Left renal cortex interstitium (tissue), 4 donors: ENCODE results near the gene ADARB2. TPM values are rescaled to one million over a fixed set of nuclear protein-coding genes. Genes with fewer than 3 reads are reported as not detected.
"Not testable (repeated sequence)": the region's sequence is repeated elsewhere in the genome, so short reads cannot be mapped to it uniquely, and the experiment has no call there.

Source experiments
- DNase-seq, 4 donors: peaks; one replicate each; pipeline ENCODE4 v3.0.0-alpha.2; 2013; ENCODE audit warnings: low read depth in 4 of 4, low spot score in 2 of 4, missing footprints in 1 of 4
- polyA plus RNA-seq, 4 donors: library from polyadenylated mRNA; unstranded; fragments of 120-200 nt; gene quantifications; one replicate each; pipeline ENCODE4 v1.2.1, GENCODE V29; 2013; ENCODE audit not compliant: insufficient read length in 4 of 4

ADARB2 gene
- polyA plus RNA-seq, 4 donors: 1.2 to 2.0 (median 1.3) TPM

DNA sequence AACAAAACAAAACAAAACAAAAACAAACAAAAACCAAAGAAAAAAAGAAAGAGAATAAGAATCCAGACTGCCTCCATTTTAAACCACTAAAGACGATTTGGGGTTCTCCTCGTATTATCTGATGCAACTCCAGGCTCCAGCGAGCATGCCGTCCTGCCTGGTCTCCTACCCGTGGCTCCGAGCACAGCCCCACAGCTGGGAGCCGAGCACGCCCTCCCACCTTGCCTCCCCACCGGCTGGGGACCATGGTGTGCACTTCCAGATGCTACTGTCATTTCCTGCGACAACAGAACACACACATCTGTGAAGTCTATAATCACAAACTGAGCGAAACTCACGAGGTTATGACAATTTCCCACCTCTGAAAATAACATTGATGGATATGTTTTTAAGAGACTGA, 113.1 kb downstream of the ADARB2 start:
- DNase-seq: no peak

DNA sequence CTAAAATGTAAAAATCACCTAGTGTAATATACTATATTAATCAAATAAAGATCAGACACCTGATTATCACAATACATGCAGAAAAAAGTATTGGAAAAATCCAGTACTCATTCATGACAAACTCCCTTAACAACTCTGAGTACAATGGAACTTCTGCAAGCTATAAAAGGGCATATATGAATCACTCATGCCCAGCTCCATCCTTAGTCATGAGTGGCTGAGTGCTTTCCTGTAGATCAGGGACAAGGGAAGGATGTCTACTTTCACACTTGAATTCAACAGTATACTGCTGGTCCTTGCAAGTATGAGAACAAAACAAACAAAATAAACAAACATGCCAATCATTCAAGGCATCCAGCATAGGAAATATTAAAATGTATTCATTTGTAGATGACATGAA, 116.5 kb downstream of the ADARB2 start:
- no peak for DNase-seq

GRCh38 chr10:1617376-1618317, 119.7 kb downstream of the ADARB2 start:
- DNase-seq: not testable (repeated sequence)

GRCh38 chr10:1616701-1617100, 120.6 kb downstream of the ADARB2 start:
- not testable (repeated sequence) for DNase-seq

DNA sequence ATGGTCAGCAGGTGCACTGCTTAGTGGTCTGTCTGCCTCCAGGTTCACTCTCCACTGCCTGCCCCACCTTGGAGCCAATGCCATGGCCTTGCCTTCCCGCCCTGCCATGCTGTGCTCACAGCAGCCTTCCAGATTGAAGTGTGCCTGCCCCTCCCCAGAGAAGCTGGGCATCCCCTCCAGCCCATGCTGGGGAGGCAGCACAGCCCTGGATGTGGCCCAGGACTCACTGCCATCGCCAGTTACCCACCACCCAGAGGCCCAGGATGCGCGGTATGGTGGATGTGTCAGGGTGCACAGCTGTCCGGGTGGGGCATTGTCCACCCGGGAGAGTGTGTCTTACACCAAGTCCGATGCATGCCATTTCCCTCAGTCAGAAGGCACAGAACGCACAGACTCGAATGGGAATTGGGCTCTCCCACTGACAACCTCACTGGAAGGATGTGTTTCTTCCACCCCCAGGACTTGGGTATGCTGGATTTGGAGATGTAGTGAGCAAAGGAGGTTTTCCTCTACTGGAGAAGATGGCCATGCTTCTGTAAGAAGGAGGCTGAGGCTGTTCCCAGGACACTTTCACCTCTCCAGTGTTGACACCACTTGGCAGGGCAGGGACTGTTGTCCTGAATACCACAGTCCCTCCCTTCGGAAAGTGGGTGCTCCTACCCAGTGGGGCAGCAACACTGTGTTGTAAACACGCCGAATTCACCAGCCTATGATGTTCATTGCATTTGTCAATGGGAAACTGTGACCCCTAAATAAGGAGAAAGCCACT, 122.0 kb downstream of the ADARB2 start:
- DNase-seq: no peak

- no peak for DNase-seq
Observed at GRCh38 chr10:1613511-1613910, 123.8 kb downstream of the ADARB2 start.

DNA sequence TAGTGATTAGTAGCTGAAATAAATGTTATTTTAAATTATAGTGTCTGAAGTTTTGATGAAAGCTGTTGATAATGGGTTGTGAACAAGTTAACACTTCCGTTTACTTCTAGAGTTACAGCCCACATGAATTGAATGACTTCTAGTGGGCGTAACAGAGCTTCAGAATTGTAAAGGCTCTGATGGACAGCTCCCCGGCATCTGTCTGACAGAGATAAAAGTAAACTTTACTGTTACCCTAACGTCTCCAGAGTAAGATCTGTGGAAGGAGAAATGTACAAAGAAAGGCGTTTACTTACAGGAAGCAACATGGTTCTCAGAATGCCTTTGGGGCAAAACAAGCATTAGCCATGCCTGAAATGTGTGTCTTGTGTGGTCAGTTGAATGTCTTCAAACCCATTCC, 124.4 kb downstream of the ADARB2 start:
- DNase-seq: no peak

- no peak for DNase-seq
Observed at GRCh38 chr10:1611936-1612550, 125.3 kb downstream of the ADARB2 start.

DNA sequence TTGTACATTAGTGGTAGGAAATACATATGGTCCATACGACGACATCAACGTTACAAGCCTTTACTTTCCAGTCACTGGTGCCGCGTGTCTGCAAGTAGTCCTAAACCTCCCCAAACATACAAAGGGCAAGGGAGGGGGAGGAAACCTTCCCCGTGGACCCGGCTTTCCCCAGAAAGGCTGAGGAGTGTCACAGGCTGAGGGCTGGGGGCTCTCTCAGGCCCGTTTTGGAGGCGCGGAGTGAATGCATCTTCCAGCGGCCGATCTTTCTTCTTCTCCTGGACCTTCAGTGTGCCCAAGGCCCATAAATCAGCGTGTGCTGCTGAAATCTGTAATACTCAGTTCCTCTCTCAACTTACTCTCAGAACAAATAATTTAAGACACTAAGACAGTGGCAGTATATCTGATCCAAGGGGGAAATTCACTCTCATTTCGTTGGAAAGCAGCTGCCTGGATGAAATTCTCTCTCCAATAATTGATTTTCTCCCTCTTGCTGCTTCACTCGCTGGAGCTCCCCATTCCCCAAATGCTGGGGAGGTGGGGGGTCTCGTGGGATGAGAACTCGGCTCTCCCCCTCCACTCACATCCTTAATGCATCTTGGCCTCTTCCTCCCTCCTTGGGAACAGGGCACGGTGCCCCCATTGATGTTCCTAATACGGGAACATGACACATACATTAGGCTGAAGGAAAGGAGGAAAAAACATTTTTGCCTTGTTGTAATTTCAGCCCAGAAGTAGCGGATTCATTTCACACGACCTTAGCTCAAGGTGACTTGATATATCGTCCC, 126.1 kb downstream of the ADARB2 start:
- DNase-seq: no peak

DNA sequence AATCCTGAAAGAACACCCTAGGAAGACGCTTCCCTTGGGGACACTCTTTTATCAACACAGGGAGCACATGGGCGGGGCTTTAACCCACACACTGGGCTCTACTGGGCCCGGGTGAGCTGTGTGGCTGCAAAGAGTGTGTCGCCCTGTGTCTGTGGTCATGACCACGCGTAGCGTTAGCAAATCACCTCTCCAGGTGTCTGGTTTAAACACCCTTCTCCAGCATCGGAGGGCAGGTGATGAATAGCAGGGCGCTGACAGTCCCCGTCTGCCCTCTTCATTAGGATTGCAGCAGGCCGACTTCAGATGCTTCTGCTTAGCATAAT, 127.7 kb downstream of the ADARB2 start:
- no peak for DNase-seq

GRCh38 chr10:1608851-1609647, 128.3 kb downstream of the ADARB2 start:
- no peak for DNase-seq

DNA sequence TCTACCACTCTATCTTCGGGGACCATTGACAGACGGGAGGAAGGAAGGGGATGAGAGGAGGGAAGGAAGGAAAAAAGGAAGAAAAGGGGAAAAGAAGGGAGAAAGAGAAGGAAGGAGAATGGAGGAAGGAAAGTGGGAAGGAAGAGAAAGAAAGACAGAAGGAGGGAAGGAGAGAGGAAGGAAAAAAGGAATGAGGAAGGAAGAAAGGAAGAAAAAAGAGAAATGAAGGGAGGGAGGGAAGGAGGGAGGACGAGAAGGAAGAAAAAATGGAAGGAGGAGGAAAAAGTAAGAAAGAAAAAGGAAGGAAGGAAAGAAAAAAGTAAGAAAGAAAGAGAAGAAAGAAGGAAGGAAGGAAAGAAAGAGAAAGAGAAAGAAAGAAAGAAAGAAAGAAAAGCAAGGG, 128.9 kb downstream of the ADARB2 start:
- no peak for DNase-seq

DNA sequence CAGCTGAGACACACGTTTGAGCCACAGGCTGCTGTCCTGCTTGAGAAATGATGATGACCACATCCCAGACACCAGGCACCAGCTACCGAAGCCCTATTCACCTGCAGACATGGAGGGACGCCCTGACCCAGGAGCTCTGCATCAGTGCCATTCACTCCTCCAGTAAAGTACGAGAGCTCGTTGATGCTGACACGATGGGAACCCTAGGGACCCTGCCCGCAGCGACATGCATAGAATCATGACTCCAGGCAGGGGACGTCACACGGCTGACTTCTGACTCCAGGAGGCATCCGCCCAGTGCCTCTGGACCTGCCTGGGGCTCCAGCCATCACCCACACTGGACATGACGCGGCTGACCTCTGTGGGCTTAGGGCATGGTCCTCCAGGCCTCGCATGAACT, 129.9 kb downstream of the ADARB2 start:
- no peak for DNase-seq

- DNase-seq: no peak
Observed at GRCh38 chr10:1605999-1606940, 131.1 kb downstream of the ADARB2 start.

- DNase-seq: no peak
Observed at GRCh38 chr10:1605121-1605520, 132.2 kb downstream of the ADARB2 start.

GRCh38 chr10:1604246-1604645, 133.1 kb downstream of the ADARB2 start:
- no peak for DNase-seq

DNA sequence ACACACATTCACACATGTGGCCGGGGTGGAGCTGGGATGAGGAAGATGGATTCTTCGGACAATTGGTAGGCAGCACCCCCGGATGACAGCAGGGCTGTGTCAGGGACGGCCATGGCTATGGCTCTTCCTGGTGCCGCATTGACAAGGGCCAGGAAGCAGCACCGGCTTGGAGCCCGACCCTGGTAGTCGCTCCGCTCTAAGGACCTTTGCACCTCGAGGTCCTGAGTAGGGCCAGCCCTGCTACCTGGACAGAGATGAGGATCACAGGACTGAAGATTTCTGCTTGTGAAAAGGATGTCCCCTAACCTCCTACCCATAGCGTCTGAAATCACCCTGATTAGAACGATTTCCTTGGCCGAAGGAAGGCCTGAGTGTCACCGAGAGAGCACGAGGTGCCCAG, 134.1 kb downstream of the ADARB2 start:
- no peak for DNase-seq

GRCh38 chr10:1602037-1602484, 135.3 kb downstream of the ADARB2 start:
- DNase-seq: no peak

DNA sequence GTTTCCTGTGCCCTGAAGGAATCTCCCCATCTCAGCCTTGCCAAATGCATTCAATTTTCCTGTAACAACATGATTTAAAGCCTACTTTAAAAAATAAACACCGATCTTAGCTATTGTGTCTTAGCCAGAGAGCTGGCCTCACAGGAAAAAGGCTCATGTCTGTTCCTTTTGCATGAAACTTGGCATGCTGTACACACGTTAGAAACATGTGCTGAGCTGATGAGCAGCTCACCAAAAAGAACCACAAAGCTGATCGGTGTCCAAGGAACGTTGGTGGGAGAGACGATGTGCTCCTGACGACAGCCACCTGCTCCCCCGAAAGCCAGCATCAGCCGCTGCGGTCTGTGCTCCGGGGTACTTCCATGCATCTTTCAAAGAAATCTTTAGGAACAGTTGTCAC, 135.9 kb downstream of the ADARB2 start:
- no peak for DNase-seq
